Heart left ventricle (tissue), 13 donors: ENCODE measurements around the gene LYZL2.

Experiments
- POLR2A ChIP-seq, 2 donors: fragments of 450-650 bp; IDR thresholded peaks; one replicate each; pipeline ENCODE4 v1.6.1; 2017; ENCODE audit warnings: antibody characterized with exemption in 2 of 2, mild to moderate bottlenecking in 2 of 2, moderate library complexity in 2 of 2
- TF ChIP-seq, protein P1 (sequence below), 12 donors: fragments of 200-600 bp; sonication (generic) in 4 of 12; IDR thresholded peaks; one replicate each; pipeline versions ENCODE4 v1.5.0 to v1.8.0; 2018 to 2022; ENCODE audit warnings: antibody characterized with exemption in 12 of 12, mild to moderate bottlenecking in 5 of 12
- donor health status: ischemic (EF 13 %, LVEDD 7.1; RV severe dilation, severe dysfunction).
- donor health status: DM: no; HTN: yes; CAD: no.
- donor health status: DM: no; HTN: no; CAD: no.
- donor health status: ischemic (EF 25% LVEDD 6.9; RV normal size, moderate dysfunction).
- donor health status: ischemic (EF 25% LVEDD 5.7; RV mildly dilated, moderate dysfunction).
- donor health status: ischemic (EF 35%, LVEDD 5.7; RV mildly dilated, moderate dysfunction).
- donor health status: nonischemic (EF 11% LVEDD 7.7; RV severe dilation, severe dysfunction).
- donor health status: DM: yes; HTN: yes; CAD: no.
- donor health status: PGD.
- donor health status: ischemic (EF 29% LVEDD 5.4; RV normal size, mild dysfunction).
- donor health status: nonischemic (EF 23%, LVEDD 6.1; RV moderate dilation, normal function).

DNA sequence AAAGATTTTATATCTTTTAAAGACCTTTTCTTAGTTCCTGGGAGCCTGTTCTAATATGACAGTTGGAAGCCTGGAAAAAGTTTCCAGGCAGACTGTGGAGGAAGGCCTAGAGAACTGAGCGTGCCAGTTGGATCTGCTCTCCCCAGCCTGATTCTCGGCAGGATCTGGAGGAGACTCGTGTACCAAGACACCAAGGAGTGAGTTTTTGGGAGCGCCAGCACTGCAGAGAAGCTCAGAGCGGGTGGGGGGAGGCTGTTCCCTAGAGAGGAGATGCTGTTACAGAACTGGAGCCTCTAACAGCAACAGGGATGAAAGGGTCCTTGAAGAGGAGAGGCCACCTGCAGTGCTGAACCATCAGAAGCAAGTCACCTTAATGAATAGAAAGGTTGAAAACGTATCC is 52.9 kb downstream of the LYZL2 start:
- TF ChIP-seq POLR2A (IDR thresholded peaks at IDR 0.05) = no peak
- TF ChIP-seq, protein P1, sequence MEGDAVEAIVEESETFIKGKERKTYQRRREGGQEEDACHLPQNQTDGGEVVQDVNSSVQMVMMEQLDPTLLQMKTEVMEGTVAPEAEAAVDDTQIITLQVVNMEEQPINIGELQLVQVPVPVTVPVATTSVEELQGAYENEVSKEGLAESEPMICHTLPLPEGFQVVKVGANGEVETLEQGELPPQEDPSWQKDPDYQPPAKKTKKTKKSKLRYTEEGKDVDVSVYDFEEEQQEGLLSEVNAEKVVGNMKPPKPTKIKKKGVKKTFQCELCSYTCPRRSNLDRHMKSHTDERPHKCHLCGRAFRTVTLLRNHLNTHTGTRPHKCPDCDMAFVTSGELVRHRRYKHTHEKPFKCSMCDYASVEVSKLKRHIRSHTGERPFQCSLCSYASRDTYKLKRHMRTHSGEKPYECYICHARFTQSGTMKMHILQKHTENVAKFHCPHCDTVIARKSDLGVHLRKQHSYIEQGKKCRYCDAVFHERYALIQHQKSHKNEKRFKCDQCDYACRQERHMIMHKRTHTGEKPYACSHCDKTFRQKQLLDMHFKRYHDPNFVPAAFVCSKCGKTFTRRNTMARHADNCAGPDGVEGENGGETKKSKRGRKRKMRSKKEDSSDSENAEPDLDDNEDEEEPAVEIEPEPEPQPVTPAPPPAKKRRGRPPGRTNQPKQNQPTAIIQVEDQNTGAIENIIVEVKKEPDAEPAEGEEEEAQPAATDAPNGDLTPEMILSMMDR (IDR thresholded peaks at IDR 0.05) = no peak
